H9 (cell line): Measurements from ENCODE around the gene PIANP. TPM values are rescaled to one million over a fixed set of nuclear protein-coding genes. Genes with fewer than 3 reads are reported as not detected.

Source experiments
- DNase-seq: peaks from one replicate; pipeline ENCODE4 v3.0.0-alpha.2; 2017
- H2AFZ ChIP-seq: one replicate; pipeline ENCODE4 v1.6.1; 2013; ENCODE audit warnings: mild to moderate bottlenecking, low read length, control low read depth, moderate library complexity
- H2AK5ac ChIP-seq: 2 replicates; pipeline ENCODE4 v1.6.1; 2013; ENCODE audit warnings: low read length, control low read depth, mixed read lengths; ENCODE audit not compliant: insufficient read length
- H2BK120ac ChIP-seq: one replicate; pipeline ENCODE4 v1.6.1; 2013; ENCODE audit warnings: low read depth, mild to moderate bottlenecking, low read length, control low read depth, inconsistent platforms; ENCODE audit not compliant: poor library complexity, severe bottlenecking
- H2BK12ac ChIP-seq: 2 replicates; pipeline ENCODE4 v1.6.1; 2013; ENCODE audit warnings: low read length, control low read depth, mixed read lengths, low read depth; ENCODE audit not compliant: insufficient read length
- H2BK15ac ChIP-seq: 2 replicates; pipeline ENCODE4 v1.6.1; 2013; ENCODE audit warnings: low read depth, low read length, control low read depth
- H2BK20ac ChIP-seq: one replicate; pipeline ENCODE4 v1.6.1; 2013; ENCODE audit warnings: low read depth, mild to moderate bottlenecking, low read length, control low read depth, inconsistent platforms; ENCODE audit not compliant: poor library complexity, severe bottlenecking
- H2BK5ac ChIP-seq: 2 replicates; pipeline ENCODE4 v1.6.1; 2013; ENCODE audit warnings: low read length, control low read depth, mixed read lengths; ENCODE audit not compliant: insufficient read length
- H3K14ac ChIP-seq: 2 replicates; pipeline ENCODE4 v1.6.1; 2013; ENCODE audit warnings: low read length, control low read depth; ENCODE audit not compliant: insufficient read depth
- H3K18ac ChIP-seq: 2 replicates; pipeline ENCODE4 v1.6.1; 2013; ENCODE audit warnings: low read depth, mild to moderate bottlenecking, mixed read lengths, low read length, control low read depth; ENCODE audit not compliant: insufficient read length
- H3K23ac ChIP-seq: 2 replicates; pipeline ENCODE4 v1.6.1; 2013; ENCODE audit warnings: low read length, control low read depth, mixed read lengths, low read depth; ENCODE audit not compliant: insufficient read length
- H3K23me2 ChIP-seq: 2 replicates; pipeline ENCODE4 v1.6.1; 2013; ENCODE audit warnings: low read depth, mild to moderate bottlenecking, mixed read lengths, low read length, control low read depth; ENCODE audit not compliant: insufficient read length, poor library complexity, severe bottlenecking
- H3K27ac ChIP-seq: 2 replicates; pipeline ENCODE4 v1.5.1; 2013; ENCODE audit warnings: low read length, control low read depth, mixed read lengths, low read depth; ENCODE audit not compliant: insufficient read length
- H3K27me3 ChIP-seq: 2 replicates; pipeline ENCODE4 v1.6.1; 2013; ENCODE audit warnings: low read length, control low read depth, inconsistent platforms; ENCODE audit not compliant: insufficient read depth
- H3K4ac ChIP-seq: 2 replicates; pipeline ENCODE4 v1.6.1; 2013; ENCODE audit warnings: low read depth, mild to moderate bottlenecking, control low read depth, inconsistent platforms, low read length, moderate library complexity
- H3K4me1 ChIP-seq: 2 replicates; pipeline ENCODE4 v1.6.1; 2013; ENCODE audit warnings: low read length, control low read depth, inconsistent platforms; ENCODE audit not compliant: insufficient read depth
- H3K4me2 ChIP-seq: 2 replicates; pipeline ENCODE4 v1.6.1; 2013; ENCODE audit warnings: low read length, control low read depth, mixed read lengths; ENCODE audit not compliant: insufficient read length, insufficient read depth
- H3K56ac ChIP-seq: 2 replicates; pipeline ENCODE4 v1.6.1; 2013; ENCODE audit warnings: low read depth, mild to moderate bottlenecking, mixed read lengths, low read length, control low read depth; ENCODE audit not compliant: insufficient read length
- H3K79me1 ChIP-seq: 2 replicates; pipeline ENCODE4 v1.6.1; 2013; ENCODE audit warnings: low read depth, mild to moderate bottlenecking, moderate library complexity, low read length, control low read depth, inconsistent platforms; ENCODE audit not compliant: insufficient read depth, poor library complexity, severe bottlenecking
- H3K79me2 ChIP-seq: 2 replicates; pipeline ENCODE4 v1.6.1; 2013; ENCODE audit warnings: low read length, control low read depth, inconsistent platforms; ENCODE audit not compliant: insufficient read depth
- H3K9ac ChIP-seq: 2 replicates; pipeline ENCODE4 v1.6.1; 2013; ENCODE audit warnings: low read length, control low read depth, mixed read lengths; ENCODE audit not compliant: insufficient read length; ENCODE audit errors: extremely low read depth
- H3K9me3 ChIP-seq: one replicate; pipeline ENCODE4 v1.6.1; 2013; ENCODE audit warnings: low read depth, low read length, inconsistent platforms; ENCODE audit not compliant: control insufficient read depth
- H3T11ph ChIP-seq: one replicate; pipeline ENCODE4 v1.6.1; 2013; ENCODE audit warnings: mild to moderate bottlenecking, low read length, control low read depth, inconsistent platforms
- H4K20me1 ChIP-seq: one replicate; pipeline ENCODE4 v1.6.1; 2013; ENCODE audit not compliant: control insufficient read depth, insufficient read length, insufficient read depth
- H4K5ac ChIP-seq: 2 replicates; pipeline ENCODE4 v1.6.1; 2013; ENCODE audit warnings: low read depth, mild to moderate bottlenecking, mixed read lengths, low read length, control low read depth; ENCODE audit not compliant: insufficient read length
- H4K8ac ChIP-seq: replicated peaks from 2 replicates; pipeline ENCODE4 v1.6.1; 2013; ENCODE audit warnings: low read length, control low read depth, mixed read lengths, low read depth; ENCODE audit not compliant: insufficient read length
- H4K91ac ChIP-seq: 2 replicates; pipeline ENCODE4 v1.6.1; 2013; ENCODE audit warnings: low read depth, mild to moderate bottlenecking, moderate library complexity, mixed read lengths, low read length, control low read depth; ENCODE audit not compliant: insufficient read length
- H3K27ac Mint-ChIP-seq, 3 experiments: 2 replicates in 2 of 3; 3 replicates in 1 of 3; pipeline ENCODE4 v1.8.0; 2020 to 2021; ENCODE audit warnings: mixed read lengths in 3 of 3, mild to moderate bottlenecking in 1 of 3, moderate library complexity in 1 of 3
- H3K27me3 Mint-ChIP-seq: 2 replicates; pipeline ENCODE4 v1.8.0; 2021; ENCODE audit warnings: low read depth, mild to moderate bottlenecking, moderate library complexity, mixed read lengths
- H3K36me3 Mint-ChIP-seq, 3 experiments: 2 replicates in 2 of 3; 3 replicates in 1 of 3; pipeline ENCODE4 v1.8.0; 2020 to 2021; ENCODE audit warnings: low read depth in 3 of 3, mixed read lengths in 3 of 3; ENCODE audit not compliant: insufficient read depth in 1 of 3
- H3K4me1 Mint-ChIP-seq, 2 experiments: 2 replicates each; pipeline ENCODE4 v1.8.0; 2020; ENCODE audit warnings: mixed read lengths in 2 of 2
- H3K4me3 Mint-ChIP-seq, 2 experiments: 2 replicates in 1 of 2; 3 replicates in 1 of 2; pipeline ENCODE4 v1.8.0; 2020 to 2021; ENCODE audit warnings: mild to moderate bottlenecking in 2 of 2, mixed read lengths in 2 of 2, moderate library complexity in 1 of 2
- H3K9me3 Mint-ChIP-seq, 2 experiments: 2 replicates in 1 of 2; 3 replicates in 1 of 2; pipeline ENCODE4 v1.8.0; 2020; ENCODE audit warnings: mild to moderate bottlenecking in 2 of 2, mixed read lengths in 2 of 2, moderate library complexity in 1 of 2
- CTCF ChIP-seq: fragments of 200-600 bp; sonication (generic); conservative IDR thresholded peaks from 3 replicates; pipeline ENCODE4 v1.8.0; 2021; ENCODE audit warnings: antibody characterized with exemption, mild to moderate bottlenecking
- WGBS: extraction: QIAGEN DNeasy Blood & Tissue Kit; methylation state at CpG from one replicate; pipeline ENCODE4 v1.1.7; 2013; ENCODE audit warnings: missing lambda C conversion rate, low lambda C conversion rate, mixed read lengths; ENCODE audit not compliant: insufficient read length; ENCODE audit errors: extremely low coverage; 5-methylcytosine and 5-hydroxymethylcytosine counted together
- total RNA-seq: library from RNA; stranded (reverse); gene quantifications from 2 replicates; pipeline ENCODE4 v1.2.1, GENCODE V29; 2021

The PIANP gene
- total RNA-seq, 1 experiment from 2014 or later: 6.6 TPM

GRCh38 chr12:6729186-6729585 is 28.6 kb upstream of the PIANP start:
- H3K27me3 ChIP-seq: no peaks in the 10 kb centered on the region
- no peak overlapping the region for H3K18ac ChIP-seq
- H2BK15ac ChIP-seq: no peak overlapping the region
- no peak overlapping the region for H2BK12ac ChIP-seq
- H3K4ac ChIP-seq: no peak overlapping the region
- Mint-ChIP-seq H3K4me3 (no peak overlapping the region), H3K4me1 (peaks cover 5 to 14% of the 10 kb centered on the region in 2 experiments), H3K27me3 (no peaks in the 10 kb centered on the region), H3K9me3 (no peaks in the 10 kb centered on the region), H3K36me3 (peaks cover 17 to 51% (median 35%) of the 10 kb centered on the region in 3 experiments), H3K27ac (no peak overlapping the region)
- no peak overlapping the region for H3K9ac ChIP-seq
- TF ChIP-seq CTCF: no peak
- no peak overlapping the region for H2AK5ac ChIP-seq
- WGBS: no CpG with 5 or more reads among the region's 18 CpGs
- H2BK5ac ChIP-seq: no peak overlapping the region
- no peak overlapping the region for H3K56ac ChIP-seq
- no peak overlapping the region for H3K14ac ChIP-seq
- H3T11ph ChIP-seq: no peak overlapping the region
- no peaks in the 10 kb centered on the region for H3K4me1 ChIP-seq
- no peak overlapping the region for H4K5ac ChIP-seq
- no peaks in the 10 kb centered on the region for H3K9me3 ChIP-seq
- peaks cover 5% of the 10 kb centered on the region for H3K23me2 ChIP-seq
- H2BK120ac ChIP-seq: no peak overlapping the region
- H3K23ac ChIP-seq: no peak overlapping the region
- no peak overlapping the region for H3K4me2 ChIP-seq
- no peak overlapping the region for H4K8ac ChIP-seq
- H3K79me2 ChIP-seq: no peaks in the 10 kb centered on the region
- no peak overlapping the region for H2BK20ac ChIP-seq
- no peak for DNase-seq
- no peak overlapping the region for H2AFZ ChIP-seq
- H4K91ac ChIP-seq: no peak overlapping the region
- no peaks in the 10 kb centered on the region for H4K20me1 ChIP-seq
- no peaks in the 10 kb centered on the region for H3K79me1 ChIP-seq
- no peak overlapping the region for H3K27ac ChIP-seq
